WTC11 (cell line): ENCODE data around the gene ITGA11.

Experiments used
- ATF2 ChIP-seq: sonication (generic); formaldehyde crosslinking; IDR thresholded peaks from 2 replicates; pipeline ENCODE4 v1.8.1; 2022; ENCODE audit warnings: low read depth, missing genetic modification reagents, borderline replicate concordance
- CTCF ChIP-seq: fragments of 200-600 bp; IDR thresholded peaks from 2 replicates; pipeline ENCODE4 v1.8.0; 2022; ENCODE audit warnings: antibody characterized with exemption
- JAZF1 ChIP-seq: fragments of 250-450 bp; sonication (Bioruptor Pico); IDR thresholded peaks from 2 replicates; pipeline ENCODE4 v1.9.0; 2021; ENCODE audit warnings: moderate library complexity, mild to moderate bottlenecking, inconsistent platforms
- MAX ChIP-seq: sonication (generic); formaldehyde crosslinking; IDR thresholded peaks from 2 replicates; pipeline ENCODE4 v1.8.0; 2022; ENCODE audit warnings: mild to moderate bottlenecking, missing genetic modification reagents
- NFATC4 ChIP-seq: fragments of 250-450 bp; sonication (Bioruptor Pico); IDR thresholded peaks from 2 replicates; pipeline ENCODE4 v1.9.0; 2021; ENCODE audit warnings: mild to moderate bottlenecking
- USF1 ChIP-seq: sonication (generic); formaldehyde crosslinking; IDR thresholded peaks from 2 replicates; pipeline ENCODE4 v1.8.0; 2022; ENCODE audit warnings: mild to moderate bottlenecking, missing genetic modification reagents
- ZNF232 ChIP-seq: sonication (generic); formaldehyde crosslinking; IDR thresholded peaks from 2 replicates; pipeline ENCODE4 v1.8.0; 2022; ENCODE audit warnings: mild to moderate bottlenecking, missing genetic modification reagents
- ZNF416 ChIP-seq: fragments of 250-450 bp; sonication (Bioruptor Pico); IDR thresholded peaks from 2 replicates; pipeline ENCODE4 v1.9.0; 2021; ENCODE audit warnings: mild to moderate bottlenecking, inconsistent platforms

- no peak for TF ChIP-seq NFATC4 (CRISPR knock-in tag)
- no peak for TF ChIP-seq ZNF416 (CRISPR knock-in tag)
- TF ChIP-seq CTCF = no peak
- TF ChIP-seq ATF2 = no peak
- no peak for TF ChIP-seq ZNF232 (CRISPR knock-in tag)
- no peak for TF ChIP-seq JAZF1
- TF ChIP-seq MAX (CRISPR knock-in tag) = no peak
- TF ChIP-seq USF1 = no peak
Observed at GRCh38 chr15:68434021-68434420, 2.1 kb upstream of the ITGA11 start.
